GM21723 (cell line): ENCODE measurements around the gene N4BP3.
"Not testable (repeated sequence)": the region's sequence is repeated elsewhere in the genome, so short reads cannot be mapped to it uniquely, and the experiment has no call there.

ENCODE experiments used
- ATAC-seq: cut with Tn5 transposase; IDR thresholded peaks from one replicate; pipeline ENCODE4 v1.9.1; 2021; ENCODE audit warnings: mild to moderate bottlenecking, moderate library complexity; ENCODE audit not compliant: unreplicated experiment

N4BP3 gene

DNA sequence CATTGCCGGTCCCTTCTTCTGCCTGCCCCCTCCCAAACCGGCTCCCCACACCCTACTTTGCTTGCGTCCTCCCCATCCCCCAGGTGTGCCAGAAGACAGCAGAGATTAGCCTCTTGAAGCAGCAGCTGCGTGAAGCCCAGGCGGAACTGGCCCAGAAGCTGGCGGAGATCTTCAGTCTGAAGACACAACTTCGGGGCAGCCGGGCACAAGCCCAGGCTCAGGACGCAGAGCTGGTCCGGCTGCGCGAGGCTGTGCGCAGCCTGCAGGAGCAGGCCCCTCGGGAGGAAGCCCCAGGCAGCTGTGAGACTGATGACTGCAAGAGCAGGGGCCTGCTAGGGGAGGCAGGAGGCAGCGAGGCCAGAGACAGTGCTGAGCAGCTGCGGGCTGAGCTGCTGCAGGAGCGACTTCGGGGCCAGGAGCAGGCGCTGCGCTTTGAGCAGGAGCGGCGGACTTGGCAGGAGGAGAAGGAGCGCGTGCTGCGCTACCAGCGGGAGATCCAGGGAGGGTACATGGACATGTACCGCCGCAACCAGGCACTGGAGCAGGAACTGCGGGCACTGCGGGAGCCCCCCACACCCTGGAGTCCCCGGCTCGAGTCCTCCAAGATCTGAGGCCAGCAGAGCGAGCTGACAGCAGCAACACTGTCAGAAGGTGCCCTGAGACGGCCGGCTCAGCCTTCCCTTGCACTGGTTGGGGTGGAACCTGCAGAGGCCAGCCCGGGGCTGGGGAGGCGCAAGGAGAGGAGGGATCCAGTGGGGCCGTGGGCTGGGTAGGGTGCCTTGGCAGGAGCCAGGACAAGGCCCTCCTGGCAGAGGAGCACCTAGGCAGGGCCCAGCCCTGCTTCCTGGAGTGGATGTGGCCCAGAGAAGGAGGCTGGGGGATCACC is 8.3 kb downstream of the N4BP3 start:
- no peak for ATAC-seq

GRCh38 chr5:178122346-178122745 is 9.0 kb downstream of the N4BP3 start:
- ATAC-seq = no peak

DNA sequence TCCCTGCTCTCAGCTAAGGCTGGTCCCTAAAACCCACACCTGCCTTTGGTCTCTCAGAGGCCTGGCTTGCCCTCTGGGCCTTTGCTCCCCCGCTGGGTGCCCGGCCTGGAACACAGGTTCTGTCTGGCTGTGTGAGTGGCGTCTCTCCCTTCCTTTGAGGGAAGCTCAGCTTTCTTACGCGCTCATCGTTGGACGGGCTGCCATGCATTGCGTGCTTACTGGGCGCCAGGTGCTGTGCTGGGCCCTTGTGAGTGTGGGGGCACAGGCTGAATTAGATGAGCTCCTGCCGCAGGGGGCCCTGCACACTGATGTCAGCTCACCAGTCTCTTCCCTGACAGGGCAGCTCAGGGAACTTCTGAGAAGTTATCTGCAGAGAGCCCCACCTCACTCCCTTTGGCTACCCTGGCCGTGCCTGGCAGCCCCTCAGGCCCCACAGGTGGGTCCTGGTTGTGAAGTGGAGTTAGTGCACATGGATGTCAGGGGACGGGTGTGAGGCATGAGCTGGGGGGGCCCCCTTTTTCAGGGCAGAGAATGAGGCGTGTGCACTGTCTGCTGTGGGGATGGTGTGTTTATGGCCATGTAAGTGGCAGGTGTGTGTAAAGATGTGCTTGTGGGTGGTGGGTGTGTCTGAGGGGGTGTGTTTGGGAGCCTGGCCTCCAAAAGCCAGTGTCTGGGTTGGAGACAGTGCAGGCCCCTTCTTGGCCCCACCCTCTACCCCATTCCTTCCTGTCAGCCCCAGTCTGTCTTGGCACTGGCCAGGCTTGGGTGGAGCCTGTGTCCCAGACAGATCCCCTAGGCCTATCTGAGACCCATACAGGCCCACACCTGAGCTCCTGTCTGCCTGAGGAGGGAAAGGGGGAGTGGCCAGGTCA is 10.0 kb downstream of the N4BP3 start:
- no peak for ATAC-seq

DNA sequence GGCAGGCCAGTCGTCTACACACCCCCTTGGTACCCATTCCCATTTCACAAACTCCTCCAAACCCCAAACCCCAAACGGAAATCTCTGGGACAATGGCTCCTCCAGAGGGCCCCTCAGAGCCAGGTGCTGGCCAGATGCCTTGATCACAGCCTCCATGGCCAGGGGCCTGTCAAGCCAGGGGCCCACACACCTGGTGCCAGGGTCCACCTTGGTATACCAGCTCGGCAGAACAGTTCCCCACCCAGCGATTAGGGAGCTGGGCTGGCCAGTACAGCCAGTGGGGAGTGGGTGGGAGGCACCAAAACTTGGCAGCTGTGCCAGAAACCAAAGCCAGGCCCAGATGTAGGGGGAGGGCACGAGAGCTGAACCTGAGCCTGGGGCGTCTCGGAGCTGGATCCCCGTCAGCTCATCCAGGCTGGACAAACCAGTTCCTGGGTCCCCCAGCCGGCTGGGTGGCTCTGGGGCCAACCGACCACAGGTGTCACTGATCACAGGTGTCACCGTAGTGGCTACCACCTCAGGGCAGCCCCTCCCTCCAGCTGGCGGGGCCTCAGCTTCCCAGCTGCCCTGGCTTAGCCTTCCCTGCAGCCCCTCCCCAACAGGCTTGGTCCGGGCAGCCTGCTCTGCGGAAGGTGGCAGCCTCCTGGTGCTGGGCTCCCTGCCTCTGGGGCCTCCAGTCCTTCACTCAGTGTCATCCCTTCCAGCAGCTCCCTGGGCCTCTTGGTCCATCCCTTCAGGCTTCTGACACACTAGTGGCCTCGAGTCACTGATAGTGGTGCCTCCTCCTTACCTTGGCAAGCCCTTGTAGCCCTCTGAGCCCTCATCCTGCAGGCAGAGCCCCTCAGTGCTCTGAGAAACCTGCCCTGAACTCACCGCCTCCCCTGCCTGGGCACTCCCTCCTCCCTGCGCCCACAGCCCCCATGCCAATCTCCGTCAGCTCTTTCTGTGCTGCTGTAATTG is 10.9 kb downstream of the N4BP3 start:
- ATAC-seq = no peak

DNA sequence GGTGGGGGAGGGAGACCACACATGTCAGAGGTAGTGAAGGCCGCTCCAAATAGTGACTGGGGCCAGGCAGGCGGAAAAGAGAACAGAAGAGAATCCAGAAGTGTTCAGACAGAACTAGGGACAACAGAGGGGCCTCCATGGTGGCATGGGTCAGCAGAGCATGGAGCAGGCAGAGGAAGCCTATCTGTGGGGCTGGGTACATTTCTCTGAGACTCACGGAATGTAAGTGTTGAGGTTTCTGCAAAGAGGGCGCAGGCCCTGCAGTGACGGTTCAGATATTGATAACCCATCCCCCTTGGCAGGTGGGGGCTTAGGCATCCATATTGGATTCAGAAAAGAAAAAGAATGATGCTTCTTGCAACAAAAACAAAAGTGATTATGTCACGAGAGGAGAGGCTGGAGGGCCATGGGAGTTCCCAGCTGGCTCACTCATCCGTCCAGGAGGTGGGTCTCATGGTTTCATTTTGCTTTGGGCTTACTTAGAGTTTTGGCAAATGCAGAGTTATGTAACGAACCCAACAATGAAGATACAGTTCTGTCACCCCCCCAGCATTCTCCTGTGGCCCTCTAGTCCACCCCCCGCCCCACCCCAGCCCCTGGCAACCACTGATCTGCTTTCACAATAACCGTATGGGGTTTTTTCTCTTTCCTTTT is 12.0 kb downstream of the N4BP3 start:
- no peak for ATAC-seq

DNA sequence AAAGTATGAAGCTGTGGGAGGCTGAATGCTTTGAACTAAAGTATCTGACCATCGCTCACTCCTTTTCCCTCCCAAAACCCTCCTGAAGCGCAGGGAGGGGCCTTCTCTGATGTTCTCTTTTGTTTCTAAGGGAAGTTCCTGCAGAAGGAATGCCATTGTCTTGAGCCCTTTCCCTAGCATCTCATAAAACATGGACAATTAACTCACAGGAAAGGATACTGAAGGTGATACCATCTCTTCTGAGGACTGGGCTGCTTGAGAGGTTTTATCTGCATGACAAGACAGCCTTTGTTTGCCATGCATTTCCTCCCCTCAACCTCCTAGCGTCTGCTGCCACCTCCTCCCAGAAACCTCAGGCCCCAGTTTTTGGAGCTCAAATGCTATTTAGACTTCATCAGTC is 13.2 kb downstream of the N4BP3 start:
- ATAC-seq = no peak

DNA sequence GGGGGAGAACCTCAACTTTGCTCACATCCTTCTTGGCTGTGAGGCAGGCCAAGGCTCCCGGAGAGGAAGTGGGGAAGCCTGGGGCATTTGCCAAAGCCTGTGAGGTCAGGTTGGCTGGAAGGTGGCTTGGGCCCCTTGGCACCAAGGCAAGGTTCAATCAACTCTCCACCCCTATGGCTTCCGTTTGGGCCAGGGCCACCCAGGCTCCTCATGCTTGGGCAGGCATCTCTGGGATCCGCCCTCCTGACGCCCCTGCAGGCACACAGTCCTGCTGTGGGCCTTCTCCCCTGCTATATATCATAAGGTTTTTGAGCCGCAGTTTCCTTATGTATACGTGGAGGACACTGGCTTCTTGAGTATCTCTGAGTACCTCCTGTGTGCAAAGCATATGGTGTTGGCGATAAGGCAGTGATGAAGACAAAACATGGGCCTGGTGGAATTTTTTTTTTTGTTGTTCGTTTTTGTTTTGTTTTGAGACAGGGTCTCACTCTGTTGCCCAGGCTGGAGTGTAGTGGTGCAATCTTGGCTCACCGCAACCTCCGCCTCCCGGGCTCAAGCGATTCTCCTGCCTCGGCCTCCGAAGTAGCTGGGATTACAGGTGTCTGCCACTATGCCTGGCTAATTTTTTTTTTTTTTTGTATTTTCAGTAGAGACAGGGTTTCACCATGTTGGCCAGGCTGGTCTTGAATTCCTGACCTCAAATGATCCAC is 14.1 kb downstream of the N4BP3 start:
- not testable (repeated sequence) for ATAC-seq

DNA sequence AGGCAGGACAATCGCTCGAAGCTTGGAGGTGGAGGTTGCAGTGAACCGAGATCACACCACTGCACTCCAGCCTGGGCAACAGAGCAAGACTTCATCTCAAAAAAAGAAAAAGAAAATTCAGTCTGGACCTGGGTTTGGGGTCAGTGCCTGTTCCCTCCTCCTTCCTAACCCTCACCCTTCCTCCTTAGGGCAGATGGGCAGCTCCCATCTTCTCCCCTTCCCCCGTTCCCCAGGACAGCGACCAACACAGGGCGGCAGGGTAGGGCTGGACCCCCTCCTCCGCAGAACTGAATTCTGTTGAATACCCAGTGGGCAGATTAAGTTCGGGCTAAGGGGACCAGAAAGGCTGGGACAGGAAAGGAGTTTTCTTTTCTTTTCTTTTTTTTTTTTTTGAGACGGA is 16.0 kb downstream of the N4BP3 start:
- ATAC-seq = no peak

GRCh38 chr5:178130234-178130575 is 16.9 kb downstream of the N4BP3 start:
- not testable (repeated sequence) for ATAC-seq

DNA sequence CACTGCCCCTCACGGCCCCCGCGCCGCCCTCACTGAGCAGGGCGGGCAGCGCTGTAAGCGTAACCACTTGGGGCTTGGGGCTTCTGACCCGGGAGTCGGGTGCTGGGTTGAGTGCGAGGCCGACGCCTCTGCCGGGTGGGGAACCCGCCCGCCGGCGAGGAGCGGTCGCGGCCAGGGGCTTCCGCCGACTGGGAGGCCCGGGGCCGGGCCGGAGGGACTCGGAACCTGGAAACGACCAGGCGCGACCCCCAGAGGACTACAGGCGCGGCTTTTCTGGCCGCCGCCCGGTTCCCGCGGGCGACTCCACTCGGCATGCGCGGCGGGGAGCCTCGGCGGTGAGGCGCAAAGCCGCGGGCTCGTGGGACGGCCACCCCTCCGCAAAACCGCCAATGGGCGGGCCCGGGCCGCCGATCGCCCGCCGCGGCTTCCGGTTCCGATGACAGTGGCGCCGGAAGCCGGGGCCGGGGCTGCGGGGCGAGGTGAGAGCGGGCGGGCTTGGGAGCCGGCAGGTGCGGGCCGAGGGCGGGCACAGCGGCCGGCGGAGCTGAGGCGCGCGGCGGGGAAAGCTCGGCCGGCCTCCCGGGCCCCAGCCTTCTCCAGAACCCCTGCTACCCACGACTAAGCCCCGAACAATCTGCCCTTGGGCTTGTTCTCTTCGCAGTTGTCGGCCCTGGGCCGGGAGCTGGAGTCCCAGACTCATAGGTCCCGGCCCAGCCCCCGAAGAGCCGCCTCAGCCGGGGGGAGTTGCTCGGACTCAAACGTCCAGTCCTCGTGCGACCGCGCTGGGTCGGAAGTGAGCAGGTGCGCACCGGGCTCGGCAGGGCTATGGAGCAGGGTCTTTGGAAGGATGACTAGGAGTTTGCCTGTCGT is 17.5 kb downstream of the N4BP3 start, which contains the start of gene RMND5B:
Gene RMND5B, plus strand, starts transcription at position 439 of the 870 bp plus-strand sequence. CDS start 7,106 bp downstream, outside the sequence.
- peak; percentile 80 for ATAC-seq

GRCh38 chr5:178131446-178131996 is 18.2 kb downstream of the N4BP3 start:
- ATAC-seq = peak; percentile 17

DNA sequence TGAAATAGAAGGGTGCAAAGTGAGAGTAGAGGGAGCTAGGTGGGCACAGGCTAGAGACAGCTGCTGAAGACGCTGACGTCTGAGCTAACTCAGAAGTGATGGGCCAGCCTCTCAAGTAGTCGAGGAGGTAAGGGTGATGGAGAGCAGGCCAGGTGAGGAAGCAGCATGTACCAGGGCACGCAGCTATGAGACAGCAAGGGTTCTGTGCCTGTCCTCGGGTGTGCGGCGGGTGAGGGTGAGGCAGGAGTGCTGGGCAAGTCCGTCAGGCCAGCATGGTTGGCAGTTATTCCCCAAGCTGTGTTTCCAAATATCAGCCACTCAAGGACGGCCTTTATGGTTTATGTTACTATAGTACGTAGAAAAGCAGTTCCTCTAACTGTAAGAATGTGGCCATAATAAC is 23.7 kb downstream of the N4BP3 start:
- no peak for ATAC-seq

GRCh38 chr5:178137991-178138390 is 24.7 kb downstream of the N4BP3 start:
- no peak for ATAC-seq

DNA sequence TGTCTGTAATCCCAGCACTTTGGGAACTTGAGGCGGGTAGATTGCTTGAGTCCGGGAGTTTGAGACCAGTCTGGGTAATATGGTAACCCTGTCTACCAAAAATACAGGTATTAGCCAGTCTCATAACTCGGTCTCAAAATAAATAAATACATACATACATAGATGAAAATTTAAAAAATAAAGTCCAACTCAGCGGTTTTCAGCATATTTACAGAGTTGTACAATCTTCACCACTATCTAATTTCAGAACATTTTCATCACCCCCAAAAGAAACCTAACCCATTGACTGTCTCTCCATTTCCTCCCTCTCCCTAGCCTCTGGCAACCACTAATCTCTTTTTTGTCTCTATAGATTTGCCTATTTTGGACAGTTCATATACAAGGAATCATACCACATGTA is 28.2 kb downstream of the N4BP3 start:
- ATAC-seq = no peak

DNA sequence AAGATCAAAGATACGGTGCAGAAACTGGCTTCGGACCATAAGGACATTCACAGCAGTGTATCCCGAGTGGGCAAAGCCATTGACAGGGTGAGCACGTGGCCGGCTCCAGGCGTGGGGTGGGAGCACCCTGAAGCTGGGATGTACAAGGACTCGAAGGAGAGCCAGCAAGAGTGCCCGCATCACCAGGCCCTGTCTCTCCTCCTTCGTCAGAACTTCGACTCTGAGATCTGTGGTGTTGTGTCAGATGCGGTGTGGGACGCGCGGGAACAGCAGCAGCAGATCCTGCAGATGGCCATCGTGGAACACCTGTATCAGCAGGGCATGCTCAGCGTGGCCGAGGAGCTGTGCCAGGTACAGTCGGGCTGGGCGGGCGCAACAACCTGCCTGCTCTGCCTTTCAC is 29.3 kb downstream of the N4BP3 start:
- ATAC-seq = no peak

DNA sequence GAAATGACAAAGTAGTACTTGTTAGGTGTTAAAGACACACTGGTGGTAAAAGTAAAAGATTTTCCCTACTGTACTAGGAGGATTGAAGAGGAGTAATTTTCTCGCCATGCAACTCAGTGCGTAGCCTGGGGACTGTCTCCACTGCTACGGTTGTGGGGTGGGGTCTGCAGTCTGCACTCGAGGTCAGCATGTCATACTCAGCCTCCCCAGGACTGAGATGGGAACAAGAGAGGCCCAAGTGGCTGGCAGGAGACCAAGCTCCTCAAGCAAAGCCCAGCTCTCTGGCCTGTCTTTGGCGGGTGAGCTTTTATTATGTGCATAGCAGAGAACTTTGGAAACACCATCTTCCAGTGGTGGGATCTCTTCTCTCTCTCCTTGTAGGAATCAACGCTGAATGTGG is 29.9 kb downstream of the N4BP3 start:
- no peak for ATAC-seq

DNA sequence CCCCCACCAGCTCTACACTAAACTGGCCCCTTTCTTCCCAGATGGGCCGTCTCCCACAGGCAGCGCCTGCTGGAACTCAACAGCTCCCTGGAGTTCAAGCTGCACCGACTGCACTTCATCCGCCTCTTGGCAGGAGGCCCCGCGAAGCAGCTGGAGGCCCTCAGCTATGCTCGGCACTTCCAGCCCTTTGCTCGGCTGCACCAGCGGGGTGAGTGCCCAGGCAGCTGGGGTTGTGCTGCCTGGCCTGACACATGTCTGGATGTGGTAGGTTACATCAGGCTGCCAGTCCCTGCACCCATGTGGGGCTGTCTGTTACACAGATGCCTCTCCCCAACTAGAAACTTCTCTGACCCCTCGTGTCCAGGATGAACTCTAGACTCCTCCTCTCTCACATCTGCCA is 30.6 kb downstream of the N4BP3 start:
- ATAC-seq = no peak
